ENCODE measurements around the gene FOXG1.

The FOXG1 gene

DNA sequence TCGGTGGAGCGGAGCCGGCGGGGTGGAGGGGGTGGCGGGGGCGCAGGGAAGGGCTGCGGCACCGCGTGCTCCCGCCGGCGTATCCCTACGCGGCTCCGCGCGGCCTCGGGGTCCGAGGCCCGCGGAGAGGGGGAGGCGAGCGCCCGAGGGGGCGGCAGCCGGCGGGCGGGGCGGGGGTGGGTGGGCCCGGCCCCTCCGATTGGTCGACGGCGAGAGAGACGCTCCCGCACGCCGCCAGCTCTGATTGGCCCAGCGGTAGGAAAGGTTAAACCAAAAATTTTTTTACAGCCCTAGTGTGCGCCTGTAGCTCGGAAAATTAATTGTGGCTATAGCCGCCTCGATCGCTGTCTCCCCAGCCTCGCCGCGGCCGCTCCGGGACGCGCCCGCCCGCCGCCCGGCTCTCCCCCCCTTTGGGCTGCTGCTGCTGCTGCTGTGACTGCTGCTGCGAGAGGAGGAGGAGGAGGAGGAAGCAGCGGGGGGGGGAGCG, at the start of gene FOXG1:
FOXG1 (plus strand) TSS at position 319 of the 487 bp plus-strand sequence. CDS start 493 bp downstream, outside the sequence.
- DNase-seq, result peak; percentile 88

DNA sequence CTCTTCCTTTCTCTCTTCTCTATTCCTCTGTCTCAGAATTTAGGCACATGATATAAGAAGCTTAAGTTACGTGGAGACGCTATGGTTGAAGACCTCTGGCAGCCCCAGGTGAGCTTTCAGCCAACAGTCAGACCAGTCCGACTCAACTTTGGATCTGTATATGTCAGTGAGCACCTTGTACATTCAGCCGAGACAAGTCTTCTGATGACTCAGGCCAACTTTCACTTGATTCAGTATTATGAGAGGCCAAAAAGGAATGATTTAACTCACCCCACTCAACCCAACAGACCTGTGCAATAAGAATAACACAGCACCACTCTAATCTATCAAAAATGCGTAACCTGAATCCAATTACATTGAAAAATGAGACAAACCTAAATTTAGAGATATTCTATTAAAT, 47.5 kb upstream of the FOXG1 start:
- no peak for DNase-seq

DNA sequence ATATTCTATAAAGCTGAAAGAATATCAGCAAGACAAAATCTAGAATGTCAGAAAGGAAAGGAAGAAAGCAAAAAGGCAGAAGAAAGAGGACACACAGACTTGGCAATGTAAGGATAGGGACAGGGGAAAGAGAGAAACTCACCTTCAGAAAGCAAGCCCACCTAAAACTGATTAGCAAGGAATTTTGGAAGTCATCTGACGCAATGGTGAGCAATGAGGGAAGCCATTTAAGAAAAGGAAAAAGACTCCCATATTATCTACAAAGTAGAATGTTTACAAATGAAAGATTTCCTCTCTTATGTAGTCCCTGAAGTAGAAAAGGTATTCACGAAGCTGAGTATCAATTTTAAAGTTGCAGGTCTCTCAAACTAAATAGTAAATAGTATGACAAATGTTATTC, 35.2 kb upstream of the FOXG1 start:
- no peak for DNase-seq

DNA sequence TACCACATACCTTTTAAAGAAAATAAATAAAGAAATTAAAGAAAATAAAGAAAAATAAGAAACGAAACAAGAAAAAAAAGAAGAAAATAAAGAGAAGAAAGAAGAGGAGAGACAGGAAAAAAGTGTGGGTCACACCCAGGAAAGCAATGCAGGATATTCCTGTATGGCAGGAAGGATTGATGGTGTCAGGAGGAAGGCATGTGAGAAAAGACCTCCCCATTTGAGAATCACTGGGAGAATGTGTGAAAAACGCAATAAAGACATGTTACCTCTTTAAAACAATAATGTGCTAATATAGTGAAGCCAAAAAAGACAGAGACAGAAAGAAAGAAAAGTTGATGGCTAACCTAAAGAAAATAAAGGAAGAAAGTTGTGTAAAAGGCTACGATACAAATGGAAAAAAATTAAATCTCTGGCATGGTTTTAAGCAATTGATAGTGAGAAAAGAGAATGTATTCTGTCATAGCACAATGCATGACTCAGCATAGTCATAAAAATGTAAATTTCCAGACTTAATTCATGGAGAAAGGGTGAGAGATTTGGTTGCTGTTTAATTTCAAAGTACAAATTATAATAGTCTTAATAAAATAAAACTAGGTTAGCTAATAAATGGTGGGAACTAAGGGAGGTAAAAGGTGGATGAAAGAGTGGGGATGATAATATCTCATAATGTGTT, 24.3 kb upstream of the FOXG1 start:
- DNase-seq, result no peak

DNA sequence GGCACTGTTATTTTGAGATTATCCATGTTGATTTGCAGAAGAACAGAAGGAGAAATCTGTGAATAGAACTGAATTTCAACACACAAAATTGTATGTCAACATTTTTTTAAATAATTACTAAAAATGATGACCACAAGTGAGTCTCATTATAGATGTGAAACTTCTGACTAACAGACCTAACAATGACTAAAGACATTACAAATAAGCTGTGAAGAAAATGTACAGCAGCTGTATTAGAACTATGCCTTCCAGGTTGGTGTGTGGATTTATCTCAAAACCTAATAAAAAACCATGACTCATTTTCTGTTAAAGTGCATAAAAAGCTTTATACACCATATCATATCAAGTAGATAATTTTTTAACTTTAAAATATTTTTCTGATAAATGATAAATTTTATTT, 22.5 kb upstream of the FOXG1 start:
- DNase-seq, result no peak

DNA sequence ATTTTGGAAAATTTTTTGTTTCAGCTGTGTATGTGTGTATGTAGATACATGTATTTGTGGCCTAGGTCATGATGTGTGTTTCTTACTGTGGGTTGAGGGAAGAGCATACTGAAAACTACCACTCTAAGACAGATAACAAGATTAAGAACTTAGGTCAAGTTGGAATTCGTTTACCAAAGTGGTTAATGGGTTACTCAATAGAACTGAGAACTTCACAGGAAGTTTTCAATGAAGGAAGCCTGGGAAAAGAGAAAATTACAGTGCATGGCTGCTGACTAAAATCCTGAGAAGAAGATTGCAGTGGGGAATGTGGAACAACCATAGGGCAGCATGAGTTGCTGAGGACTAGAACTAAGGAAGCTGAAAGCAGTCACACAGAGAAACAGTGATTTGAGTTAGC, 21.4 kb upstream of the FOXG1 start:
- DNase-seq, result no peak

DNA sequence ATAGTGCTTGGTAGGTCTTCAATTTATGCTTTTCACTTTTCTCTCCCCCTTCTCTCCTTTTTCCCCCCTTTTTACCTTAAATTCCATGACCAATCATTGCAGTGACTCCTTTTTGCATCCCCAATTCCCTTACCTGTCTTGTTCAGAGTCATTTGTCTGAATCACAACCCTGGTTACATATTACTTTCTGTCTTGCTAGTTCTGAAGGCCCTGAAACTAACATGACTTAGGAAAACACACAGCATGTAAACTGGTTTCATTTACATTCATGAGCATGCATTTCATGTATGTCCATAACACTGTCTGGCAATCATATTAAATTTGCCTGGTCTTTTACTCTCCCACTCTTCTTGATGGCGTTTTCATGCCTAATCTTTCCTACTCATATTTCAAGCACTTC, 20.3 kb upstream of the FOXG1 start:
- no peak for DNase-seq

DNA sequence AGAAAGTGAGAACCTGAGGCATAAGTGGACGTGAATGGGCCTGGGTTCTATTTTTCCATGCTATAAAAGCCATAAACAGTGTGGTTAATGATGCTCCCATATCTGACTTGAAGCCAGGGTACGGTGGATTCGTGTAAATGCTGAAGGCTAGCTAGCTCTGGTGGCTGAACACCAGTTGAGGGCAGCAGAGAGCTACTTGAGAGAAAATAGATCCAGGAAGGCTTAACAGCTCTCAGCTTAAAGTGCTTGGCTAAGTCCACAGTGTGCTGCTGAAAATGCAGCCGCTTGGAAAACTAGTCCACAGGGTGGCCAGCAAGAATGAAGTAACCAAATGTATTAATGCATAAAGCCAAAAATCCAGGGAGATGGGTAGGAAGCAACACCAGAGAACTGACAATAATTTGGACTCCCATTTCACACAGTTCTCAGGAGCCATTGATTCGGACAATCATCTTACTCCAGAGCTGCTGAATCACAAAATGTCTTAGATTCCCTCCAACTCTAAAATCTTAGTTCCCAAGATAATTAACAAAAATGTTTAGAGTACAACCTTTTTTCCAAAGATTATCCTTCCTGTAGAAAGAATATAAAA, 15.0 kb upstream of the FOXG1 start:
- peak; percentile 43 for DNase-seq

DNA sequence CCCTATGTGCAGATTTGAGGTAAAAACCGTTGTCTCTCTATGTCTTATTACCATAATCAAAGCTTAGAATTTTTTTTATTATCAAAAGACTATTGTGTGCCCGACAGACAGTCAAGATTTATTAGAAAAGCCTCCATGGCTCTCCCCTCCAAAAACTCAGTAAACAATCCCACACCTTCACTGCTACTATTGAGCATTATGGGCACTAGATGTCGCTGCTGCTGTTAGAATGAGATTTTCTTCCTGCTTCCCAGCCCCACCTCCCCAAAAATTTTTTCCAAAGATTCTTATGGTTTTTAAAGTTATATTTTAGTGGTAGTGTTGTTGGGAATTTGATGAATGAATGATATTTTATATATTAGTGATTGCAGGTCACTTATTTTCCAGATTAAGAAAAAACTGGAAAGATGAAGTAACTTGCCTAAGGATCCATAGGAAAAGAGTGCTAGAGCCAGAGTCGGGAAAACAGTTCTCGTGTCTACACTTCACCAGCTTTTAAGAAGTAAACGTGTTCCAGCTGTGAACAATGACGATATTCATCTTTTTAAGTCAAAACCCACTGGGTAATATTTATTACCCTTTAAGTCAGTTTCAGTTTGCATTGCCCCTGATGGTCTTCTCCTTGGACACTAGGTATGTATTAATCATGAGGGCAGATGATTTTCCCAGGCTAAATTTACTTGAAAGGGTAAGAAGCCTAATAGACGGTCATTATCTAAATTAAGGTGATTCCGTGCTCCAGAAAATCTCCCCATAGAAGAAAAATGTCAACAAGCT, 12.2 kb upstream of the FOXG1 start:
- peak; percentile 21 for DNase-seq

DNA sequence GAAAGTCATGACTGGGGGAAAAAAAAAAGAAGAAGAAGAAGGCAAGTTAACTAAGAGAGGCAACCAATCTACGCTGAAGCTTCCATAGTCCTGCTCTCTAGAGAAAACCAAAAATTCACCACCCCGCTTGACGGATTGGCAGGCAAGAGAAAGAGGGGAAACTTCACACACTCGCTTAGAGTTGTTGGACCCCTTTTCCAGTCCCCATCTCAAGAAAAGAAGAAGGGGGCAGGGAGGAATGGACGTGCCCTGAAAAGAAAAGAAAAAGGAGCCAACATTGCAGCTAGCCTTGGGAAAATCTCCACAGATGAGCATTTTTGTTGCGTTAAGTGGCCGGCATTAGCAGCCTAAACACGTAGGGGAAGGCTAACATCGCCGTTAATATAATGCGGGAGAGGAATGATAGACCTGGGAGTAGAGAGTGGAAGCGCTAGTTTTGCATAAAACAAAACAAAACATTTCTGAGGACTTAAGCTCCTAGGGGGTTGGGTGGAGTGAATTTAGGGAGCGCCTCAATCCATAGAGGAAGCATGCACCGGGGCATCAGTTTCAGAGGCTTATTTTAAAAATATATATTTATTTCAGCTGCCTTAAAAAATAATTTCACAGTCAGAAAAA, 11.3 kb upstream of the FOXG1 start:
- DNase-seq, result no peak

DNA sequence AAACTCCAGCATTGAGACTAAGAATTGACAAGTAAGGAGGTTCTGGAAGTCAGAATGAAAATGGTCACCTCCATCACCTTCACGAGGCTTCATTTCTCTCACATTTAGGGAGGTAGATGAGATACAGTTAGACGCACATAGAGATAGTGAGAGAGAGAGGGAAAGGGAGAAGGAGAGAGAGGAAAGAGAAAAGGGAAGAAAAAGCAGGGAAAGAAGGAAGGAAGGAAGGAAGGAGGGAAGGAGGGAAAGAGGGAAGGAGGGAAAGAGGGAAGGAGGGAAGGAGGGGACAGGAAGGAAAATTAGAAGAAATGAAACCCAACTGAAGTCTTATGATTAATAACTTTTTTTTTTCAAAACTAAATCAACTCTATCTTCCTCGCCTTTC, 10.7 kb upstream of the FOXG1 start:
- DNase-seq, result no peak

DNA sequence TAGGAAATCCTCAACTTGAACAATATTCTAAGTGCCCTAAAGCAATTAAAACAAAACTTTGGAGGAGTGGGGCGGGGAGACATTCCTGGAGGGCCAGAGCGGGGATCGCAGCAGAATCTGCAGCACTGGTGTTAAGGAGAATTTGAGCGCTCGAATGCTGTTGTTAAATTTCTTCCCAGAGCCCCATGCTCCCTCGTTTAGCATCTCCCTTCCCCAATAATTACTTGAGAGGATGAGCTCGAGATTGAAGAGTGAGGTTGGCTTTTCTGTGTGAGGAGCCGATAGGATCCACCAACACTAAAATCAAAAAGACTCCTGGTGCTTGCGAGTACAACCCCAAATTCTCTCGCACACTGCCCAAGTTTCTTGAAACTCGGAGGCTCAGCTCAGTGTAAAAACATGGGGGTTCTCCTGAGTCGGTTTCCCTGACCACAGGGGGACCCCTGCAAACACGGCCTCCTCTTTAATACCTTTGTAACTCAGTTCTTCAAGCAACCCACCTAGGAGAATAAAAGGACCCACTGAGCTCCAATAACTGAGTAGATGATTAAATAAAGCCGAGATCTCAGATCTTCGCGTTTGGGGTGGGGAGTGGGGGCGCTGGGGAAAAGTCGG, 10.2 kb upstream of the FOXG1 start:
- no peak for DNase-seq

DNA sequence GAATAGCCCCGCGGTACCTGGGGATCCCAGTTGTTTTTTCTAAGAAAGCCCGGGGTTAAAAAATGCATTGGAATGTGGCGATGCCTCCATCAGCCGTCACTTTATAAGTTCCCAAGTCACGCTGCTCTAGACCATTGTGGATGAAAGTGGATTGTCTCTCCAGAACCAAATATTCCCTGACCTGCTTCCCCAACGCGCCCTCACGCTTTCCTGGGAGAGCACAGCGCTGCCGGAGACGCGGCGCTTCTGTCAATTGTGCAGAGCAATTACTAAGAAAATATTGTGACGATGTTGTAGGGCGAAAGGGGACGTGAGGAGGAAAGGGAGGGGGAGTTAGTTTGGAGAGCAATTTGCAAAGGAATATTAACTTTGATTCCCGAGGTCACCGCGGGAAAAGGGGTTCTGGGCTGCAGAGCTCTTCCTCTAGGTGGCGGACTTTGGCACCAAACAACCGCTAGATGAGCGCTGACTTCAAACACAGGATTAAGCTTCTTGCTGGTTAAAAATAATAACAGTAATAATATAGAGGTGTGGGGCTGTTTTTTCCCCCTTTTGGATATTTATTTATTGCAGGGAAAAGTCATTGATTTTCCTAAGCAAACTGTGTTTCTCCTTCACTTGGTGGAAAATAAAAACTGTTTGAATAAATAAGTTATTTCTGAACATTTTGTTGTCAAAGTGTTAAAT, 9.6 kb upstream of the FOXG1 start:
- DNase-seq, result no peak

DNA sequence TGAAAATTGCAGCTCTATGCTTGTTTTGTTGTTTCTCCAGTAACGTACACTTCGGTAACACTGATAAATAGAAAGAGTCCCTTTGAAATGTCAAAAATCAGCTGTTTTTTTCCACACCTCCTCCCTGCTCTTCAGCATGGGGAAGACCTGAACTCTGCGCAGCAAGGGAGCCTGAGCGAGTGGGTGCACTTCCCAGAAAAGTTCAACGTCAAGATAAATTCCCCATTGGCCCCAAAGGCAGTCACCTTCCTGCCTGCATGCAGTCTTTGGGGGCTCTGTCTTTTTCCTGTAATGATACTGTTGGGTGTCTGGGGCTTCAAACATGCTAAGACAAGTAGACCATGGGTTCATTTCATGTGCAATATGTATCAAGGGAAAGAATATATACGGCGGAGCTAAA, 8.8 kb upstream of the FOXG1 start:
- no peak for DNase-seq

DNA sequence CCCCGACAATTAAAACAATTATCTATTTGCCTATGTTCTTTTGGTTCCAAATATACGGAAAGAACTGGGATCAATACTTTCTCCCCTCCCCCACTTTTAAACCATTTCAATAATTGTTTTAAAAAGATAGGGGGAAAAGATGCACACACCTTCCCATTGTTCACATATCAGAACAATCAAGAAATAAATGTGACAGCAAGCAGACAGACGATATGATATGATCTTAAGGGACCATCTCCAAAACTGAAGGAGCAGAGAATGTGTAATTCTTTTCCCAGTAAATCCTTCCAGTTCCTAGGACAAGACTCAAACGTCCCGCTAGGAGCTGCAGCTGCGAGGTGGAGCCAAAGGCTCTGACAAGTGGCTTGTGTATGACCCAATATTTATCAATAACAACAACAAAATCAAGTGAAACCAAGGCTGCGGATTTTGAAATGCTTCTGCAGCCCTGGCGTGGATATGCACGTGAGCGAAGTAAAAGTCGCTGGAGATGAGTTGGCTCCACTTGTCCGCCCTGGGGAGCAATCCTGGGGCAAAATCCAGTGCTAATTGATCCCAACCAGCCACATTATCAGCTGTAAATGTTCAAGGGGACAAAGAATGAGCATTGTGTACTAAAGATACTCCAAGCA, 8.2 kb upstream of the FOXG1 start:
- no peak for DNase-seq

DNA sequence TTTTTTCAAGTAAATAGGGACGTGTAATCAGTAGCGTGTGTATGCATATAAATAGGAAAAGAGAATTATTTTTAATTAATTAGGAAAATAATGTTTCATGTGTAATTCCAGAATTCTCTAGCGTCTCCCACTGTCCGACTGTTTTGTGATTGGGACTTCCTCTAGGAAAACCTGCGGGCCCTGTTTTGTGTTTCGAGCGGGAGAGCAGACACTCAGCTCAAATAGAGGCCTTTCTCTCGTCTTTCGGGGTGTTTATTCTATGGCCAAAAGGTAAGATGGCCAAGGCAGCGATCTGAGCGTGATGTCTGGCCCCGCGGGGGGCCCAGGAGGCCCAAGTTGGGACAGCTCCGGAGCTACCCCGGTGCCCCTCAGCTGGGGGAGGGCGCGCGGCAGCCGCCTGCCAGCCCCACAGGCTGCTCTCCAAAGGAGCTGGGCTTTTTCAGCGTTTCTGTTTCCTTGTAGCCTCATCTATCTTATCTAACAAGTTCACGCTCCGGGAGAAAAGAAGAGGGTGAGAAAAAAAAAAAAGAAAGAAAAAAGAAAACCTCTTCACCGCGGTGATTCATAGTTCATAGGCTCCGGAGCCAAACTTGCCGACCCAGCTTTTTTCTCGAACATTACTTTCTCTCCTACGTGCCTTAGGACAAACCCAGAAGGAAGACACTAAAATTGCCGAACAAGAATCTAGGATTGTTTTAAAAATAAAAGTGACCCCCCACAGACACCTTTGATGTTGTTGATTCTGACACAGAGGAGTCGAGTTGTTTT, 7.5 kb upstream of the FOXG1 start:
- no peak for DNase-seq

DNA sequence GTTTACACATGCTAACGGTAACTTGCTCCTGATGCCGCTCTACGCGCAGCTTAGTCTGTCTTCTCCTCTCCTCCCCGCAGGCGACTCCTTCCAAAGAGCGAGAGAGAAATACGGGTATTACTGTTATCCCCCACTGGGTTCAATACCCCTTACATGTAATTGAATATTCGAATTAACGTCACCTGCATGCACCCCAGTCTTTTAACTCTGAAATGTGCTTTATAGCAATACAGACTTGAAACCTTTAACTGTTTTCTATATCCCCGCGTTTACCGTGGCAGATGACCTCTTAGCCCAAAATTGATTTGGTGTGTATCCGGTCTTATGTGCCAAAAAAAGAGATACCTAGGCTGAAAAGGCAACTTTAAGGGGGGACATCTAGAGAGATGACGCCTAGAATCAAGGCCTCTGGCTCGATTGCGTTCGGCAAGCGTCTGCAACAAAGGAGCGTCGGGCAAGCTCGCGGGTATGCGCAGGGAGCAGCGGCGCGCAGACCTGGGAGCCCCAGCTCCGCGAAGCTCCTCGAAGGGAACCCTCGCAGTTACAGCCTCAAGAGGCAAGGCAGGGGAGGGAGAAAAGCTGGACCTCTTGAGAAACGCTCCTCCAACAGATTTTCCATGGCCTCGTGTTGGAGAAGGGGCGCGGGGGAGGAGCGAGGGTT, 6.8 kb upstream of the FOXG1 start:
- no peak for DNase-seq

DNA sequence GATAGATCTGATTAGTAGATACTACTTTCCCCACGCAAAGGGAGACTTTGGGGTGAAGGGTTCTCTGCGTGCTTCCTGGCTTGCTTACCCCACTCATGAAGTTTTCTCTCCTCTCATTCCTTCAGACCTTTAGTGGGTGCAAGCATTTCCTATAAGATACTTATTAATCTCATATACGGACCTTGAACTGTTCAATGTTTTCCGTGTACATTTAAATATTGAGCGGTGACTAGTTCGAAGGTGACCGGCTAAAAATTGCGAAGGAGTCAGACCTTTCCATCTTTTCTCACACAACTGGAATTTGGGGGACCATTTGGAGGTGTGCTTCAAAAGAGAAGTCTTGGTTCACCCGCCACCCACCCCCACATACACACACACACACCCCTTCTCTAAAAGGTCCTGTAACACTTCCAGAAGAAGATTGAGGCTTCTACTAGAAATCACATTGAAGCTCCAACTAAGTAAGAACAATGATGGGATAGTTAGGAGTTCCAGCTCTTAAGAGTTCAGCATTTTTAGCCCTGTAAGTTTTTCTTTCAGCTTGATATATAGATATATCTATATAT, 6.1 kb upstream of the FOXG1 start:
- DNase-seq, result no peak

DNA sequence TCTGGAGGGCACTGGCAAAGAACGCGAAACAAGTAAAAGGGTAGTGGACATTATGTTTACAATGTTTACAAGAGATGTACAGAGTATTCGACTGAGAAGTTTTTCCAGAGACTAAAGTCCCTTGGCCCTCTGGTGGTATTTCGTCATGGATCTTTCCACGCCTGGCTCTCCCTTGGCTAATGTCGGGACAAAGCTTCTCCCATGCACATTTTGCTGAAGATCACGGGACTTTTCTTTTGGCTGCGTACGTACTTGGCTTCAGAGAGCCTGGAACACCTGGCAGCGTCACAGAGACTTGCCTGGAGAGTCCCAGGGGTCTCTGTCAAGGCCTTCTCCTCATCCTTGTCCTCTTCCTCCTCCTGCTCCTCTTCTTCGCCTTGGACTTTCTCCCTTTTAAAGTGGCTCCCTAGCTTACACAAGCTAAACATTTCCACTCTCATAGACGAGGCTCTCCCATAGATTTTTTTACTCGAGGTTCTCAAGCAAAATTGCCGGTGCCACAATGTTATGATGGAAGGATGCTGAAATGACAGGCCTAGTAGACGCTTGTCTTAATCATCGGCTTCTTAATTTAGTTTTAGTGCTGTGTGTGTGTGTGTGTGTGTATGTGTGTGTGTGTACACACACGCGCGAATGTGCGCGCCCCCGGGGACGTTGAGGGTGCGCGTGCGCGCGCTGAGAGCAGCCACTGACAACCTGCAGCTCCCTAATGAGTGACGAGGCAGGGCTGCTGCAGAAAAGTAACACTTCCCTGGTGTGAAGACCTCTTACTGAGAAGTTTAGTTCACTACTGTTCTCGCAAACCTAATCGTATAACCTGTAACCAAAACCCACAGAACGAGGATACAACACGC, 4.9 kb upstream of the FOXG1 start:
- DNase-seq, result no peak
